Osteocyte (in vitro differentiated cells): Measurements from ENCODE around the gene EPN2. TPM values are rescaled to one million over a fixed set of nuclear protein-coding genes. Genes with fewer than 3 reads are reported as not detected.

Experiments
- DNase-seq: peaks from one replicate; pipeline ENCODE4 v3.0.0; 2021; ENCODE audit warnings: mixed read lengths; ENCODE audit not compliant: unreplicated experiment; ENCODE audit errors: extremely low spot score
- H3K27ac Mint-ChIP-seq: one replicate; pipeline ENCODE4 v1.8.0; 2021; ENCODE audit warnings: mild to moderate bottlenecking, mixed read lengths; ENCODE audit not compliant: unreplicated experiment
- H3K27me3 Mint-ChIP-seq: one replicate; pipeline ENCODE4 v1.8.0; 2021; ENCODE audit warnings: mixed read lengths; ENCODE audit not compliant: unreplicated experiment
- H3K36me3 Mint-ChIP-seq: one replicate; pipeline ENCODE4 v1.8.0; 2021; ENCODE audit warnings: mixed read lengths; ENCODE audit not compliant: unreplicated experiment
- H3K4me1 Mint-ChIP-seq: one replicate; pipeline ENCODE4 v1.8.0; 2021; ENCODE audit warnings: mixed read lengths; ENCODE audit not compliant: unreplicated experiment
- H3K4me3 Mint-ChIP-seq: one replicate; pipeline ENCODE4 v1.8.0; 2021; ENCODE audit warnings: mild to moderate bottlenecking, moderate library complexity, mixed read lengths; ENCODE audit not compliant: unreplicated experiment
- H3K9me3 Mint-ChIP-seq: one replicate; pipeline ENCODE4 v1.8.0; 2021; ENCODE audit warnings: mixed read lengths; ENCODE audit not compliant: unreplicated experiment
- CTCF ChIP-seq: fragments of 200-600 bp; sonication (generic); IDR thresholded peaks from 2 replicates; pipeline ENCODE4 v1.5.0; 2021; ENCODE audit warnings: antibody characterized with exemption, mild to moderate bottlenecking, moderate library complexity
- total RNA-seq: library from RNA; stranded (reverse); gene quantifications from 2 replicates; pipeline ENCODE4 v1.2.1, GENCODE V29; 2021

The EPN2 gene
- total RNA-seq, 1 donor from 2014 or later: 54.7 TPM

GRCh38 chr17:19365833-19366636 lies 128.9 kb downstream of the EPN2 start:
- Mint-ChIP-seq H3K27me3 (no peaks in the 10 kb centered on the region), H3K27ac (no peak overlapping the region), H3K4me1 (peaks cover 57% of the 10 kb centered on the region)

GRCh38 chr17:19366637-19366972 lies 129.4 kb downstream of the EPN2 start:
- Mint-ChIP-seq H3K27me3 (no peaks in the 10 kb centered on the region), H3K9me3 (no peaks in the 10 kb centered on the region), H3K4me3 (no peak overlapping the region), H3K27ac (no peak overlapping the region), H3K36me3 (no peaks in the 10 kb centered on the region), H3K4me1 (peaks cover 55% of the 10 kb centered on the region)
- no peak for DNase-seq
- no peak for TF ChIP-seq CTCF

More at GRCh38 chr17:19365833-19366636, 128.9 kb downstream of the EPN2 start:
- H3K36me3 Mint-ChIP-seq: no peaks in the 10 kb centered on the region
- H3K9me3 Mint-ChIP-seq: no peaks in the 10 kb centered on the region
- TF ChIP-seq CTCF: no peak
- no peak for DNase-seq
- H3K4me3 Mint-ChIP-seq: no peak overlapping the region

GRCh38 chr17:19368229-19368628 lies 131.1 kb downstream of the EPN2 start:
- no peak overlapping the region for H3K4me3 Mint-ChIP-seq
- no peaks in the 10 kb centered on the region for H3K9me3 Mint-ChIP-seq
- no peak for DNase-seq
- no peaks in the 10 kb centered on the region for H3K27me3 Mint-ChIP-seq
- H3K4me1 Mint-ChIP-seq: peaks cover 48% of the 10 kb centered on the region
- no peak for TF ChIP-seq CTCF
- no peaks in the 10 kb centered on the region for H3K36me3 Mint-ChIP-seq
- H3K27ac Mint-ChIP-seq: no peak overlapping the region

- H3K27ac Mint-ChIP-seq: no peak overlapping the region
- DNase-seq: no peak
Measured at GRCh38 chr17:19369107-19369778, 132.1 kb downstream of the EPN2 start.

More at GRCh38 chr17:19369107-19369778, 132.1 kb downstream of the EPN2 start:
- Mint-ChIP-seq H3K4me3 (no peak overlapping the region), H3K9me3 (no peaks in the 10 kb centered on the region), H3K4me1 (peaks cover 40% of the 10 kb centered on the region), H3K27me3 (no peaks in the 10 kb centered on the region), H3K36me3 (no peaks in the 10 kb centered on the region)
- no peak for TF ChIP-seq CTCF
